Measurements from ENCODE around the gene UBAC1. TPM values are rescaled to one million over a fixed set of nuclear protein-coding genes. Genes with fewer than 3 reads are reported as not detected.
A peak's percentile ranks its signal among the peaks of the same experiment; 100 is the strongest.

Gene UBAC1
- total and polyA plus RNA-seq, 9 of the 15 experiments (the other 6 are each of a cell fraction or from before 2014, with no cell fraction given): 94.0 to 399 (median 228) TPM

DNA sequence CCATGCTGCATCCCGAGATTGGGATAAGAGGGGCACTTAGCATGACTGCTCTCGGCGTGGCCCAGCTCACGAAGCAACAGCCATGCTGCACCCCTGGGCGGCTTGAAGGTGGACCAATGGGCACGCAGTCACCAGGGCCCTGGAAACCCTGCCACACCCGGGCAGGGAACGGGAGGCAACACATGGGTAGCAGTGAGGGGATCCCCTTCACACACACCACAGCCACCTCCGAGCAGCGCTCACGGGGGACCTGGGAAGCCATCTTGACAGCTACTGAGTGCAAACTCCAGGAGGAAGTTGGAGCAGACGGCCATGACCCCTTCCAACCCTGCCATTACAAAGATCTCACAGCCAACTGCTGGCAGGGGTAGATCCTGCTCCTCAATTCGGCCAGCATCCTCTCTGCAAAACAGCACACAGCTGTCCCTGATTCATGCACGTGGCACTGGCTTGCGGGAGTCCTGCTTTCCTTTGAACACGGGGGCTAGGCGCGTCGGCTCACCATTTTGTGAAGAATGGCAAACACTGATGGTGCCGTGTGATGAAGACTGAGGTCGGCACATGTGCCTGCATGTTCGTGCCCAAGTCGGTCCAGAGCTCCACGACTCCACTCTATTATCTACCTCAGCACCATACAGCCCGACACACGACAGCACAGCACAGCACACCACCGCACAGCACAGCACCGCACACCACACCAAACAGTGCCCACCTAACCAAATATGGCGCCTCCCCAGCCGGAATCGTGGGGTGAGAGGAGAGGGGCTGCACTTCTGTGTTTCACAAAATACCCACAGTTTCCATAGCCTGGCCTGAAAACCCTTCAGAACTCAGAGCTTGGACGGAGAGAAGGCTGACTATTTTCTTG is 5.0 kb downstream of the UBAC1 start (continued):
- peak; percentile 57; the same call in 1 of the 2 replicates for TF ChIP-seq CUX1 (CRISPR knock-in tag; IDR thresholded peaks at IDR 0.05)
- peak; percentile 97 for TF ChIP-seq RBBP5 (IDR thresholded peaks at IDR 0.05; ENCODE audit: borderline replicate concordance, insufficient read depth, low read length, poor library complexity, severe bottlenecking)
- TF ChIP-seq, protein P1, sequence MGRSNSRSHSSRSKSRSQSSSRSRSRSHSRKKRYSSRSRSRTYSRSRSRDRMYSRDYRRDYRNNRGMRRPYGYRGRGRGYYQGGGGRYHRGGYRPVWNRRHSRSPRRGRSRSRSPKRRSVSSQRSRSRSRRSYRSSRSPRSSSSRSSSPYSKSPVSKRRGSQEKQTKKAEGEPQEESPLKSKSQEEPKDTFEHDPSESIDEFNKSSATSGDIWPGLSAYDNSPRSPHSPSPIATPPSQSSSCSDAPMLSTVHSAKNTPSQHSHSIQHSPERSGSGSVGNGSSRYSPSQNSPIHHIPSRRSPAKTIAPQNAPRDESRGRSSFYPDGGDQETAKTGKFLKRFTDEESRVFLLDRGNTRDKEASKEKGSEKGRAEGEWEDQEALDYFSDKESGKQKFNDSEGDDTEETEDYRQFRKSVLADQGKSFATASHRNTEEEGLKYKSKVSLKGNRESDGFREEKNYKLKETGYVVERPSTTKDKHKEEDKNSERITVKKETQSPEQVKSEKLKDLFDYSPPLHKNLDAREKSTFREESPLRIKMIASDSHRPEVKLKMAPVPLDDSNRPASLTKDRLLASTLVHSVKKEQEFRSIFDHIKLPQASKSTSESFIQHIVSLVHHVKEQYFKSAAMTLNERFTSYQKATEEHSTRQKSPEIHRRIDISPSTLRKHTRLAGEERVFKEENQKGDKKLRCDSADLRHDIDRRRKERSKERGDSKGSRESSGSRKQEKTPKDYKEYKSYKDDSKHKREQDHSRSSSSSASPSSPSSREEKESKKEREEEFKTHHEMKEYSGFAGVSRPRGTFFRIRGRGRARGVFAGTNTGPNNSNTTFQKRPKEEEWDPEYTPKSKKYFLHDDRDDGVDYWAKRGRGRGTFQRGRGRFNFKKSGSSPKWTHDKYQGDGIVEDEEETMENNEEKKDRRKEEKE (IDR thresholded peaks at IDR 0.05; ENCODE audit: borderline replicate concordance in 1 of 2, control insufficient read depth in 1 of 2, low read depth in 2 of 2, low read length in 1 of 2): no peak
- TF ChIP-seq USF2 (CRISPR knock-in tag; IDR thresholded peaks at IDR 0.05): no peak
- peak; percentile 7; the same call in 1 of the 2 replicates for TF ChIP-seq NR4A1 (CRISPR knock-in tag; IDR thresholded peaks at IDR 0.05)
- TF ChIP-seq NR4A1 (tag; IDR thresholded peaks at IDR 0.05): peak; percentile 82
- TF ChIP-seq NRF1 (conservative IDR thresholded peaks at IDR 0.05 in 1 of 2, IDR thresholded peaks at IDR 0.05 in 1 of 2): no peak
- no peak for TF ChIP-seq SREBF1 (IDR thresholded peaks at IDR 0.05; ENCODE audit: borderline replicate concordance, low read depth, low read length)
- no peak for TF ChIP-seq KHSRP (IDR thresholded peaks at IDR 0.05)
- TF ChIP-seq PHF20 (IDR thresholded peaks at IDR 0.05; ENCODE audit: partially characterized antibody): no peak
- TF ChIP-seq, protein P2, sequence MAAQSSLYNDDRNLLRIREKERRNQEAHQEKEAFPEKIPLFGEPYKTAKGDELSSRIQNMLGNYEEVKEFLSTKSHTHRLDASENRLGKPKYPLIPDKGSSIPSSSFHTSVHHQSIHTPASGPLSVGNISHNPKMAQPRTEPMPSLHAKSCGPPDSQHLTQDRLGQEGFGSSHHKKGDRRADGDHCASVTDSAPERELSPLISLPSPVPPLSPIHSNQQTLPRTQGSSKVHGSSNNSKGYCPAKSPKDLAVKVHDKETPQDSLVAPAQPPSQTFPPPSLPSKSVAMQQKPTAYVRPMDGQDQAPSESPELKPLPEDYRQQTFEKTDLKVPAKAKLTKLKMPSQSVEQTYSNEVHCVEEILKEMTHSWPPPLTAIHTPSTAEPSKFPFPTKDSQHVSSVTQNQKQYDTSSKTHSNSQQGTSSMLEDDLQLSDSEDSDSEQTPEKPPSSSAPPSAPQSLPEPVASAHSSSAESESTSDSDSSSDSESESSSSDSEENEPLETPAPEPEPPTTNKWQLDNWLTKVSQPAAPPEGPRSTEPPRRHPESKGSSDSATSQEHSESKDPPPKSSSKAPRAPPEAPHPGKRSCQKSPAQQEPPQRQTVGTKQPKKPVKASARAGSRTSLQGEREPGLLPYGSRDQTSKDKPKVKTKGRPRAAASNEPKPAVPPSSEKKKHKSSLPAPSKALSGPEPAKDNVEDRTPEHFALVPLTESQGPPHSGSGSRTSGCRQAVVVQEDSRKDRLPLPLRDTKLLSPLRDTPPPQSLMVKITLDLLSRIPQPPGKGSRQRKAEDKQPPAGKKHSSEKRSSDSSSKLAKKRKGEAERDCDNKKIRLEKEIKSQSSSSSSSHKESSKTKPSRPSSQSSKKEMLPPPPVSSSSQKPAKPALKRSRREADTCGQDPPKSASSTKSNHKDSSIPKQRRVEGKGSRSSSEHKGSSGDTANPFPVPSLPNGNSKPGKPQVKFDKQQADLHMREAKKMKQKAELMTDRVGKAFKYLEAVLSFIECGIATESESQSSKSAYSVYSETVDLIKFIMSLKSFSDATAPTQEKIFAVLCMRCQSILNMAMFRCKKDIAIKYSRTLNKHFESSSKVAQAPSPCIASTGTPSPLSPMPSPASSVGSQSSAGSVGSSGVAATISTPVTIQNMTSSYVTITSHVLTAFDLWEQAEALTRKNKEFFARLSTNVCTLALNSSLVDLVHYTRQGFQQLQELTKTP (IDR thresholded peaks at IDR 0.05; ENCODE audit: low read depth in 1 of 2, partially characterized antibody in 2 of 2): no peak
- TF ChIP-seq CHCHD3 (CRISPR knock-in tag; IDR thresholded peaks at IDR 0.05): no peak
